Parathyroid adenoma (tissue), 2 donors: ENCODE results near the gene PDE4D.
A peak's percentile ranks its signal among the peaks of the same experiment; 100 is the strongest.

Source experiments
- H2AFZ ChIP-seq: fragments of 300-600 bp; sonication (generic); one replicate; pipeline ENCODE4 v1.7.0; 2017; ENCODE audit warnings: antibody characterized with exemption, mild to moderate bottlenecking
- H3K27ac ChIP-seq: fragments of 300-600 bp; sonication (generic); one replicate; pipeline ENCODE4 v1.7.0; 2017
- H3K27me3 ChIP-seq: fragments of 300-600 bp; sonication (generic); one replicate; pipeline ENCODE4 v1.7.0; 2017; ENCODE audit warnings: low read length; ENCODE audit not compliant: control insufficient read depth, insufficient read depth
- H3K36me3 ChIP-seq: fragments of 300-600 bp; sonication (generic); one replicate; pipeline ENCODE4 v1.7.0; 2017; ENCODE audit warnings: low read length; ENCODE audit not compliant: control insufficient read depth, insufficient read depth
- H3K4me1 ChIP-seq: fragments of 300-600 bp; sonication (generic); one replicate; pipeline ENCODE4 v1.7.0; 2017; ENCODE audit warnings: control low read depth
- H3K4me2 ChIP-seq: fragments of 300-600 bp; sonication (generic); one replicate; pipeline ENCODE4 v1.7.0; 2017; ENCODE audit warnings: low read length
- H3K4me3 ChIP-seq: fragments of 300-600 bp; sonication (generic); one replicate; pipeline ENCODE4 v1.7.0; 2017; ENCODE audit warnings: low read depth, low read length
- H3K79me2 ChIP-seq: fragments of 300-600 bp; sonication (generic); one replicate; pipeline ENCODE4 v1.7.0; 2017; ENCODE audit warnings: control low read depth
- H3K9ac ChIP-seq: fragments of 300-600 bp; sonication (generic); one replicate; pipeline ENCODE4 v1.7.0; 2017; ENCODE audit warnings: mild to moderate bottlenecking
- H3K9me3 ChIP-seq: fragments of 300-600 bp; sonication (generic); one replicate; pipeline ENCODE4 v1.7.0; 2017; ENCODE audit warnings: low read length; ENCODE audit not compliant: control insufficient read depth
- TF ChIP-seq, protein P1 (sequence below): fragments of 300-600 bp; sonication (generic); IDR thresholded peaks from one replicate; pipeline ENCODE4 v1.7.0; 2017; ENCODE audit warnings: antibody characterized with exemption, mild to moderate bottlenecking
- donor health status: primary hyperparathyroidism.

PDE4D gene

DNA sequence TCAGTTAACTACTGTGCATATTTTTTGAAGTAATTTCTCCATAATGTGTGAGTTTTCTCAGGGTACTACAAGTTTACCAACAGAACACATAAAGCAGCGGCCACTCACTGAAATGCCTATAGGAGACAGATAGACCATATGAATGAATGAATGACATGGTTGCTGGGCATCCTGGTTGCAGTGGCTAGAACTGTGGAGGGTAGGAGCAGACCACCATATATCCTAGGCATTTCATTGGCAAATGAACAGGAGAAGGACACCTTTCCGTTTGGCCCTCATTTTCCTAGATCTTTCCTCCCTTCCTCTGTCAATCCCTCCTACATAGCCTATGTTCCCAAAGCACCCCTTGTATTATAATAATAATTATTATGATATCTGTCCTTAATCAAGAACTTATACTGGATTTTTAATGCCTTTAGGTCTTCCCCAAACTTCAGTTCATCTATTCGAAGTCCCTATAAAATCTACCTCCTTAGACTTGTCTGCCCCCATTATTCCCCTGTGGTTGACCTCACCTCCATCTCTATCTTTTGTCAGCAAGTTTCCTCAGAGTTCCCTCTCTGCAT lies 838.5 kb downstream of the PDE4D start:
- Histone ChIP-seq H2AFZ (no peak overlapping the region), H3K9ac (no peak overlapping the region), H3K27ac (no peak overlapping the region), H3K4me2 (no peak overlapping the region), H3K4me3 (no peak overlapping the region), H3K4me1 (no peaks in the 10 kb centered on the region), H3K79me2 (no peaks in the 10 kb centered on the region), H3K27me3 (no peaks in the 10 kb centered on the region), H3K9me3 (no peaks in the 10 kb centered on the region), H3K36me3 (no peaks in the 10 kb centered on the region)
- TF ChIP-seq, protein P1, sequence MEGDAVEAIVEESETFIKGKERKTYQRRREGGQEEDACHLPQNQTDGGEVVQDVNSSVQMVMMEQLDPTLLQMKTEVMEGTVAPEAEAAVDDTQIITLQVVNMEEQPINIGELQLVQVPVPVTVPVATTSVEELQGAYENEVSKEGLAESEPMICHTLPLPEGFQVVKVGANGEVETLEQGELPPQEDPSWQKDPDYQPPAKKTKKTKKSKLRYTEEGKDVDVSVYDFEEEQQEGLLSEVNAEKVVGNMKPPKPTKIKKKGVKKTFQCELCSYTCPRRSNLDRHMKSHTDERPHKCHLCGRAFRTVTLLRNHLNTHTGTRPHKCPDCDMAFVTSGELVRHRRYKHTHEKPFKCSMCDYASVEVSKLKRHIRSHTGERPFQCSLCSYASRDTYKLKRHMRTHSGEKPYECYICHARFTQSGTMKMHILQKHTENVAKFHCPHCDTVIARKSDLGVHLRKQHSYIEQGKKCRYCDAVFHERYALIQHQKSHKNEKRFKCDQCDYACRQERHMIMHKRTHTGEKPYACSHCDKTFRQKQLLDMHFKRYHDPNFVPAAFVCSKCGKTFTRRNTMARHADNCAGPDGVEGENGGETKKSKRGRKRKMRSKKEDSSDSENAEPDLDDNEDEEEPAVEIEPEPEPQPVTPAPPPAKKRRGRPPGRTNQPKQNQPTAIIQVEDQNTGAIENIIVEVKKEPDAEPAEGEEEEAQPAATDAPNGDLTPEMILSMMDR: no peak

DNA sequence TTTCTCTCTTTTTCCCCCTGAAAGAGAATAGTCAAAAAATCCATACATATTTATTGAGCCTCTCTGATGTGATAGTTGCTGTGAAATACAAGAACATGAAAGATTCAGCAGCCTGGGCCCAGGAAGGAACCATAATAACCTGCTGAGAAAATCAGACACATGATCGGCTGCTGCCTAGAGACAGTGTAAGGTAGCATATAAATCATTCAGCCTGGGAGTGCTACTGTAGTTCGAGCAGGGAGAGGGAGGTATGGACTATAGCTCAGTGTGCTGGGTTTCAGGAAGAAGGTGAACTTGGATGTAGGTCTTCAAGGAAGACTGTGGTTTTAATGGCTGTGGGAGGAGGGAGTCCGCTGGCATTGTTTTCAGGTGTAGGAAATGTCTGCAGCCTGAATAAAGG lies 841.6 kb downstream of the PDE4D start:
- Histone ChIP-seq H3K9ac (no peak overlapping the region), H3K27me3 (no peaks in the 10 kb centered on the region), H3K27ac (no peak overlapping the region), H2AFZ (no peak overlapping the region), H3K4me1 (no peaks in the 10 kb centered on the region), H3K4me3 (no peak overlapping the region), H3K79me2 (no peaks in the 10 kb centered on the region), H3K4me2 (no peak overlapping the region), H3K36me3 (no peaks in the 10 kb centered on the region), H3K9me3 (no peaks in the 10 kb centered on the region)
- TF ChIP-seq, protein P1: no peak

DNA sequence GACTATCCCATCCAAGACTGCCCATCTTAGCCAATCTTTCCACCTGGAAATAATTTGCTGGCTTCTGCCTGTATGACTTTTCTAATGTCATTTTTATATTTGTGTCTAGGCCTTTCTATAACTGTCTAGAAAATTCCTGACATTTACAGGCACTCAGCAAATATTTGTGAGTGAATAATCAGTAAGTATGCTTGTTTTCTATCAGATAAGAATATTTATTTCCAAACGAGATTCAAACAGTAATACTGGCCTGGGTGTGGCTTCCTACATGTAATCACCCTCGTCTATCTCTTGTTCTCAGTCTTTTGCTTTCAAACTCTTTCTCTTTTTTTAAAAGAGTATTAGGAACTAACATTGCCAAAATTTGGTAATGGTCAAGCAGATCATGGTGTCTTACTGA lies 844.4 kb downstream of the PDE4D start:
- no peaks in the 10 kb centered on the region for H3K9me3 ChIP-seq
- TF ChIP-seq, protein P1: no peak
- H3K27me3 ChIP-seq: no peaks in the 10 kb centered on the region
- no peaks in the 10 kb centered on the region for H3K36me3 ChIP-seq
- H3K9ac ChIP-seq: no peak overlapping the region
- H3K27ac ChIP-seq: no peak overlapping the region
- no peak overlapping the region for H3K4me2 ChIP-seq
- H3K79me2 ChIP-seq: no peaks in the 10 kb centered on the region
- H3K4me3 ChIP-seq: no peak overlapping the region
- H2AFZ ChIP-seq: no peak overlapping the region
- H3K4me1 ChIP-seq: no peaks in the 10 kb centered on the region

DNA sequence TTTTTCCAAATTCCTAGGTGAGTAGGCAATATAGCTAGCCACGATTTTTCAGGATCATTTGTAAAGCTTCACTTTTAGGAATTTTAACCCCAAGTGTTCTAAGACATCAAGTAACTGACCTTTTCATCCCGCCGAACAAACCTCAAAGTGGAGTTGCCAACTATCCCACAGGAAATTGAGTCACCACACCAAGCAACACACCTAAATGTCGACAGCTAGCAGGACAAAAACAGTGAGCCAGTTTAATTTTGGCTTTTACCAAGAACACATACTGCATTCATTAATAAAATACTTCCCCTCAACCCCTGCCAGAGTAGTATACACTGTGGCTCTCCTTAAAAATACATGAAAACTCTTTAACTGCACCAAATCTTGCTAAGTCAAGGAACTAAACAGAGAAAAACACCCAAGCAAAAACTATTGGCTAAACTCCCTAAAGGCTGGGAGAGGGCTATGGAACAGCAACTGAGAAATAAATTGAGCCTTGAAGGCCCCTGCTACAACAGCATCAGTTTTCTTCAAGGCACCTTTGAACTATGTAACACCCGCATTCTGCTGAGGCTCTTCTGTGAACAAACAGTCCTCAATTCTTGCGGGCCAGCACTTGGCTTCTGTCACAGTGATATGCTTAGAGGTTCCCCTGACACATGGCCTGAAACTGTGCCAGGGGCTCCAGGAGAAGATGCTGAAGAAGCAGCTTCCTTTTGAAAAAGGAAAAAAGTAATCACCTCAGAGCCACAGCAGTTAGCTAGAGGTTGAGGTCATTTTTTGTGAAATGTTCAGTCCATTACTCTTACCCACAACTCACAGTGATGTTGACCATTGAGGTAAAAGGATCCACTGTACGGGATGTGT lies 851.1 kb downstream of the PDE4D start:
- Histone ChIP-seq H3K79me2 (no peaks in the 10 kb centered on the region), H3K4me2 (no peak overlapping the region), H3K27ac (peak overlapping the region; percentile 75), H3K36me3 (no peaks in the 10 kb centered on the region), H3K27me3 (no peaks in the 10 kb centered on the region), H3K4me3 (no peak overlapping the region), H3K9me3 (no peaks in the 10 kb centered on the region), H2AFZ (peak overlapping the region; percentile 1), H3K9ac (no peak overlapping the region), H3K4me1 (peaks cover 12% of the 10 kb centered on the region)
- TF ChIP-seq, protein P1: no peak

DNA sequence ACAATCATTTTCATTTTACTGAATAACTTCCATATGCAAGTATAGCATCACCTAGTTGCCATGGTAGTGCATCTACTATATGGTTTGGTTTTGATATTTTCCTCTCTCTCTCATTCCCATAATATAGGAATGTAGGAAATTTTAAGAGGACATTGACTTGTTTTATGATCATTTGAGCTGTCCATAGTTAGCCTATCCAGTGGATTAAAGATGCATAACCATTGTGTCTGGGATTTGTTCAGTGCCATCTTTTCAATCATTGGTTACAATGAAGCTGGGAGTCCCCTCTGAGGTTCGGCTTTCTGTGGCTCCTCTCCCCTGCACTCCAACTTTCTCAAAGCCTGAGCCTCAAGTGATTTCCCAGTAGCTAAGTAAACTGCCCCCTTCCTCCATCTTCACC lies 852.2 kb downstream of the PDE4D start:
- Histone ChIP-seq H3K4me1 (peaks cover 12% of the 10 kb centered on the region), H3K4me3 (no peak overlapping the region), H3K79me2 (no peaks in the 10 kb centered on the region), H3K36me3 (no peaks in the 10 kb centered on the region), H3K9me3 (no peaks in the 10 kb centered on the region), H3K27ac (peak overlapping the region; percentile 75), H3K4me2 (no peak overlapping the region), H3K9ac (no peak overlapping the region), H3K27me3 (no peaks in the 10 kb centered on the region), H2AFZ (no peak overlapping the region)
- TF ChIP-seq, protein P1: no peak
